ENCODE data around the gene PRSS56.

PRSS56 gene

GRCh38 chr2:232519581-232520438 lies at the start of gene PRSS56:
Gene PRSS56 (plus strand): TSS chr2:232520388. CDS start chr2:232520599, 211 bp downstream.
- DNase-seq (ENCODE audit: low read depth in 2 of 3, low spot score in 2 of 3) = no peak

- DNase-seq (ENCODE audit: low read depth in 2 of 3, low spot score in 2 of 3) = no peak
These were observed 46.7 kb upstream of the PRSS56 start for GRCh38 chr2:232473467-232473890.

DNA sequence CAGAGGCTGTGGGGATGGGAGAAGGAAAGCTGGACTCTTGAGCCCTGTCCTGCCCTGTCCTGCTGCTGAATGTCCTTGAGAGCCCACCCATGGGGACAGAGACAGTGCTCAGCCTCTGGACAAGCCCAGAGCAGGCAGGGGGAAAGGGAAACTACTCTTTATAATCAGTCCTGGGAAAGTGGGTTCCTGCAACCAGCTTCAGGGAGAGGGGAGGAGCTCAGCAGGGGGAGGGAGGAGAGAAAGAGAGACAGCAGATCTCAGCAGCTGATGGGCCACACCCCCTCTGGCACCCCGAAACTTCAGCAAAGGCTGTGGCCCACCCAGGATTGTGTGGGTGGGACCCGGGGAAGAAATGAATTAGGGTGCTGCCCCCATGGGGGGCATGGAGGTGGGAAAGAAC lies 44.1 kb upstream of the PRSS56 start:
- no peak for DNase-seq (ENCODE audit: low read depth in 2 of 3, low spot score in 2 of 3)

- DNase-seq (ENCODE audit: low read depth in 2 of 3, low spot score in 2 of 3) = no peak
These were observed 43.4 kb upstream of the PRSS56 start for GRCh38 chr2:232476791-232477190.

GRCh38 chr2:232477751-232478510 lies 42.3 kb upstream of the PRSS56 start:
- no peak for DNase-seq (ENCODE audit: low read depth in 2 of 3, low spot score in 2 of 3)

- DNase-seq (ENCODE audit: low read depth in 2 of 3, low spot score in 2 of 3) = no peak
These were observed 41.4 kb upstream of the PRSS56 start for GRCh38 chr2:232478571-232479340.

DNA sequence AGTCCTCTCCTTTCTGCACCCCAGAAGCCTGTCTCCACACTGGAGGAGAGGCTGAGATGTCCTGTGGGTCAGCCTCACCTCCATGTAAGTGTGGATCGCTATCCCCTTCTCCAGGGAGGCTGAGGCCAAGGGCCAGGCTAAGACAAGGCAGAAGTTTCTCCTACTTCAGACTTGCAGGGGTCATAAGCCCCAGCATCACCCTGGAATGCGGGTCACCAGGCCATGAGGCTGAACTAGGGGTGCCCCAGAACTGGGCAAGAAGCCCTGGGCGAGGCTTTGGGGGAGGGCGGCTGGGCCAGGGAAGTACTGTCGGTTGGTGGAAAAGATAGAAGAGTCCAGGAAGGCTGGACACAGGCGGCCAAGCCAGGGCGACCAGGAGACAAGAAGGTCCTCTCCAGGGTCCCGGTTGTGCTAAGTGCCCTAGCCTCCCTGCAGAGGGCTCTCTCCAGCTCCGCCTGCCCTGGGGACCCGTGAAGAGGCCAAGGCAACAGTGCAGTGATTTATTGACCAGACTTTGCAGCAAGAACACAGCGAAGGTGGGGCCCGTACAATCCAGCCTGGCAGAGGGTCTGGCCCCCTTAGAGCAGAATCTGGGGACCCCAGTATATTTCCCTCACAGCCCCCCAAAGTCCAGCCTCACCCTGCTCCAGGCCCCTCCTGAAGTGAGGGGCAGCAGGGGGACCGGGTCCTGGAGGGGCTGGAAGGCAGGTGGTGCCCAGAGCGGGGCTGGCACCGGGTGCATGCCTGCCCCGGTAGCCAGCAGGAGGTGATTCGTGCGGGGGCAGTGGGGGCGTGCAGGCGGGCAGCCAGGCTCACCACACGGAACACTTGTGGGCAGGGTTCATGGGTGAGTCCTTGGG lies 40.6 kb upstream of the PRSS56 start:
- DNase-seq (ENCODE audit: low read depth in 2 of 3, low spot score in 2 of 3) = no peak

DNA sequence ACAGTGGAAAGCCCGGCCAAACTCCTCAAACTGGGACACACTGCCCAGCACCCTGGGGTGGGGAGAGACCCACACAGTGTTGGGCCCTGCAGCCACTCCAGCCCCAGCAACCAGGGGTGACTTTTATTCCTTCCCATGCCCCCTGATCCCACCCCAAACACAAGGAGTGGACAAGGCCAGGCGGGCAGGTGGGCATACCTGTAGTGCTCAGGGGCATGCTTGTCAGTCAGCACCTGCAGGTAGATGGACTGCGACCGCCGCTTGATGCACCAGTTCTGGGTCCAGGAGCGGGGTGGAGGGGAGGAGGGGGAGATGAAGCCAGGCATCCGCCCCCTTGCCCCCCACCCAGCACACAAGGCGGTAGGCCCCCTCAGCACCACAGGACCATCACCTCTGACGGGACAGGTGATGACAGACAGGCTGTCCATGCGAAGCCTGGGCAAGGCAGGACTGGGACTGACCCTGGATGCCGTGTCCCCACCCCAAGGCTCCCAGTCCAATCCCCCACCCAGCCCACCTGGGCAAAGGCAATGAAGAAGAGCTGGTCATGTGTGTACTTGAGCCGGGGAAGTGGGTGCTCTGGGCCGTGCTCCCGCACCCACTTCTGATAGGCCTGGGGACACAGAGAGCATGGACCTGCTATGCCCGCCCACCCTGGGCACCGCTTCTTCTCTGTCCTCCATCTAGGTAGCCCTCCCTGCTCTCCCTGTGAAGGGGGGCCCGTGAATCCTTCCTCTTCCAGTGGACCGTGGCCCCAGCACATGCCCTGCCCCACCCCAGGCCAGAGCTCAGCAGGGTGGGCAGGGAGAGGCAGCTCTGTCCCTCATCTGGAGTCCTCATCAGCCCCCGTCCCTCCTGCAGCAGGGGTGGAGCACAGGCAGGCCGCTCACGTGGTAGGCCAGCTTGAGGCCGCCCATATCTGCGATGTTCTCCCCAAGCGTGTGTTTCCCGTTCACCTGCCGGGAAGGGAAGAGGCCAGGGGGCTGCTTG lies 39.7 kb upstream of the PRSS56 start:
- DNase-seq (ENCODE audit: low read depth in 2 of 3, low spot score in 2 of 3) = no peak

DNA sequence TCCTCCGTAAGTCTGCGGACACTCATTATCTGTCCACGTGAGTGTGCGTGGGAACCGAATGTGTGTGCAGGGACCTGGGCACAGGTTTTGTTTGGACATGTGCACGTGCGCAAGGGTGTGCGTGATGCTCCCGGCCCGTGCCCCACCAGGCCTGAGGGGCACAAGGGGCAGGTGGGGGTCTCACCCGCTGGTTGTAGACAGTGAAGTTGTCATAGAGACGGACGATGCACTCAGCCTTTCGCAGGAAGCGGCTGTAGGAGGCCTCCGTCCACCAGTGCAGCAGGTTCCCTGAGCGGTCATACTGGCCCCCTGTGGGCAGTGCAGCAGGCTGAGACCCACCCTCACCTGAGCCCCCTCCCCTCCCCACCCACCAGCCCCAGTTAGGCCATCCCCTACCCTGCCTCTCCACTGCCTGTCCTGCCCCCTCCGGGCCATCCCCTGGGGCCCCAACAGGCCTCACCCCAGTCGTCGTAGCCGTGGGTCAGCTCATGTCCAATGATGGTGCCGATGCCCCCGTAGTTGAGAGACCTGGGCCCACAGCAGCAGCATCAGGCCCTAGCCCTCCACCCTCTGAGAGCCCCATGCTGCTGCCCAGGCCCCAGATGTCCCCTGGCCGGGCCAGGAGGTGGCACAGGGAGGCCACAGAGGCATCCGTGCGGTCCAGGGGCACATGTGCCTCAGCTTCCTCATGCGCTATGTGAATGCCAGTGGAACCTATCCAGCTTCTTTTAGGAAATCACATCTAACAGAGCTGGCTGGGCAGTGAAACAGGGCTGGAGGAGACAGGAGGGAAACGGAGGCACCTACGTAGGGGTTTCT lies 38.7 kb upstream of the PRSS56 start:
- DNase-seq (ENCODE audit: low read depth in 2 of 3, low spot score in 2 of 3) = no peak

DNA sequence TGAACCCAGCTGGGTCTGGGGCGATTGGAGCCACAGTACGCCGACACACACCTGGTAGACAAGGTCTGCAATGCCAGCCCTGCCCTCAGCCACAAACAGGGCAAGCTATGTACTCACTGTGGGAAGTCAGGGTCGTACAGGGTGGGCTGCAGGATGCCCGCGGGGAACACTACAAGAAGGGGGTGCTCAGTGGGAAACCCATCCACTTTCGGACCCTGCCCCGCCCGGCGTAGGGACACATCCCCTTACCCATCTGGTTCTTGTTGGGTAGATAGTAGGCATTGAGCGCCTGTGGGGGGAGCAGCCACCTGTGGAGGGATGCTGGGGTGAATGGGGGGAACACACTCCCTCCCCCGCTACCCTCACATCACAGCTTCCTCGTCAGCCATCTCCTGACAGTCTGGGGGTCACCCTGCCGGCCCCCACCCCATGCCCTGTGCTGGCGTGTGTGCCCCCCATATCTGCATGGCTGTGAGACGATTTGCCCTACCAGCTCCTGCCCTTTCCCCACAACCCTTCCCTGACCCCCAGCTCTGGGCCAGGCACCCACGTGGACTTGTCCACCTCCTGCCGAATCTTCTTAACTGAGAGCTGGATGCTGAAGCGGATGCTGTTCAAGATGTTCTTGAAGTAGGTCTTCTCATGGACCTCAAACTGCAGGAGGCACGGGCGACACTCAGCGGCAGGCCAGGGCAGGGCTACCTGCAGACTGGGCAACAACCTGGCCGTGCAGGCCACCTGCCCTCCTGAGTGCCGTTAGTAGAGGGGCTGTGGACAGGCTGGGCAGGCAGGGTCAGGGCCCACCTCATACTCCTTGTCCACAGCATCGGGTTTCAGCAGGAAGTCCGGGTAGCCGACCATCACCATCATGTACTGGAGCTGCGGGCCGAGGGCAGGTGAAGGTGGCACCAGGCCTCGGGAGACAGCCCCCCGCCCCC lies 37.6 kb upstream of the PRSS56 start:
- no peak for DNase-seq (ENCODE audit: low read depth in 2 of 3, low spot score in 2 of 3)

- no peak for DNase-seq (ENCODE audit: low read depth in 2 of 3, low spot score in 2 of 3)
These were observed 36.8 kb upstream of the PRSS56 start for GRCh38 chr2:232483311-232483922.

DNA sequence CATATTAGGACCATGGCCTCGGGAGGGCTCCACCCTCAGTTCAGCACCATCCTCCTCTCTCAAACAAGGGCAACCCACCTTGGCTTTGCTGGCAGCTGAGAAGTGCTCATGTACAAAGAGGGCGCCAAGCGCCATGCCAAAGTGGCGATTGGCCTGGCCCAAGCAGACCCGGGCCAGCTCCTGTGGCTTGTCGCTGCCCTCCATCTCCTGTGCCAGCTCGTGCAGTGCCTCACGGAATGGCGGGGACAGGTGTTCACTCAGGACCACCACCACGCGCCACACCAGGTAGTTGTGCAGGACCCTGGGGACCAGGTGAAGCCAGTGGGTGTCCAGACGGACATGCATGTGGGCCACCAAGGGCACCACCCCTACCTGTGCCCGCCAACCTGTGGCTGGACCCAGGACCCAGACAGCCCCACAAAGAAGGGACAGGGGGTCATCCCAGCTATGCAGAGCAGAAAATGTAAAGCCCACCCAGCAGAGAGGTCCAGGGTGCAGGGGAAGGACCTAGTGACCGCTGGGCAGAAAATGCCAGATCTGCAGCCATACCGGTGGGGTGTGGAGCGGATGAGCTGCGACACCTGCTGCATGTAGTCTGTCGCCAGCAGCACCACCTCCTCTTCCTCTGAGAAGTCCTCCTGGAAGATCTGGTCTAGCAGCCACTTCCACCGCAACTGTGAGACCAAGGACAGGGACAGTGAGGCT lies 36.1 kb upstream of the PRSS56 start:
- no peak for DNase-seq (ENCODE audit: low read depth in 2 of 3, low spot score in 2 of 3)

DNA sequence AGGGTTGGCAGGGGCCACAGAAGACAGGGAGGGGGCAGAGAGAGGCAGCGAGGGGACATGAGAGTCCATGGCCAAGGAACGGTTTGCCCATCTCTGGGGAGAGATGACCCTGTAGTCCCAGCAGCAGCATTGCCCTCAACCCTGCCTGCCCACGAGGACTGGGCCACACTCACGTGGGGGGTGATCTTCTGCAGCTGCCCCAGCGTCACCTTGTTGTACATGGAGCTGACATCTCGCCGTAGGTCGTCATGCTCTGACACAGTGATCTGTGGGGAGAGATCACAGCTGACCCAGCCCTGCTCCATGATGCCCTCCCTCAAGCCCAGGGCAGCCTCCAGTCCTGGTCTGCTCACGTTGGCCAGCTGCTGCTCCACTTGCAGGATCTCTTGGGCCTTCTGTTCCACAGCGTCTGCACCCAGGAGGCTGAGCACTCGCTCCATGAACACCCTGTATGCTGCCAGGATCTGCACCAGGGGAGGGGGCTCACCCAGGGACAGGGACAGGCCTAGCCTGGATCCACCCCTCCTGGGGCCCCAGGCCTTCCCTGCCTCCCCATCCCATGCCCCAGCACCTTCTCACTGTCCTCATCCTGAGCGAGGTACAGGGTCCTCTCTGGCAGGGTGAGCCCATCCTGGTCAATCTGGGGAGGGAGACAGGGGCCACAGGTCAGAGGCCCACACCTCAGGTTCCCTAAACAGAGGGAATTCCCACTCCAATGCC lies 35.4 kb upstream of the PRSS56 start:
- no peak for DNase-seq (ENCODE audit: low read depth in 2 of 3, low spot score in 2 of 3)

DNA sequence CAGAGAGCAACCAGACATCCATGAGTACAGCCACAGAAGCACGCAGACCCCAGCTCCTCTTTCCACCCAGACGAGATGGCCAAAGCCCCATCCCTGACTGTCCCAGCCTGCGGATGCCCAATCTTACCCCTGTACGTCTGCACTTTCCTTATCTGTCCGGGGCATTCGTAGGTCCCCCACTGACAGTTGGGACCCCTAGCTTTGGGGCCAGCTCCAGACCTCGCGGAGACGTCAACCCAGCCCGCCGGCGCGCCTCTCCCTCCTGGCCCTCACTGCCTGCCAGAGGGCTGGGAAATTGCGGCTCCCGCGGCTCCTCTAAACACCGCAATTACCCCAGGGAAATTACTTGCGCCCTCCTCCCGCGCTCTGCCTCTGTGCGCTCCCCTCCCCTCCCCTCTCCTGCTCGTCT lies 34.8 kb upstream of the PRSS56 start:
- no peak for DNase-seq (ENCODE audit: low read depth in 2 of 3, low spot score in 2 of 3)

DNA sequence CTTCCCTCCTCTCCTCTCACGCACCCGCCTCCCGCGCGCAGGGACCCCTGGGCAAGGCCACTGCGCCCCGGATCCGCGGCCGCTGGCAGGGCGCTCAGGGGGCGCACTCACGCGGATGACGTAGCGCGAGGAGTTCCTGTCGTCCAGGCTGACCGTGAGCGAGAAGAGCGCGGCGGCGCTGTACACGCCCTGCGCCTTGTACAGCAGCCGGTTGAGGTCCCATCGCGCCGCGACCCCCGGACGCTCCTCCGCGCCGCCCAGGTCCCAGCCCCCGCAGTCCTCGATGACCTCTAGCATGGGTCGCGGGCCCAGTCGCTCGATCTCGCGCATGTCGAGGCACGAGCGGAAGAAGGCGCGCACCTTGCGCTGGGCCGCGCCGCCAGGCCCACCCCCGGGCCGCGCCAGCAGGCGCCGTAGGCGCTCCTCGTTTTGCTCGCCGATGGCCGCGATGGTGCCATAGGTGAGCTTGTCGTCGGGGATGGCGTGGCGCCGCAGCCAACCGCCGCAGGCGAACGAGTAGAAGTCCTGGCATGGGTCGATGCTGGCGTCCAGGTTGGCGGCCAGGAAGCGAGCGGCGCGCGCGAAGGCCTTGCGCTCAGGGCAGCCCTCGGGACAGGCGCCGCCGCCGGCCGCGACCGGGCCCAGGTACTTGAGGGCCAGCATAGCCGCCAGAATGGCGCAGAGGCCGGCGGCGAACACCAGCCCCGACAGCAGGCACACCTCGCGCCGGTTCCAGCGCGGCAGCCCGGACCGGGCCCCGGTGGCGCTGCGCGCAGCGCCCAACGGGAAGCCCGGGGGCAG lies 34.2 kb upstream of the PRSS56 start:
- no peak for DNase-seq (ENCODE audit: low read depth in 2 of 3, low spot score in 2 of 3)
